ENCODE data around the gene OR10A2.

- TF ChIP-seq, protein P1, sequence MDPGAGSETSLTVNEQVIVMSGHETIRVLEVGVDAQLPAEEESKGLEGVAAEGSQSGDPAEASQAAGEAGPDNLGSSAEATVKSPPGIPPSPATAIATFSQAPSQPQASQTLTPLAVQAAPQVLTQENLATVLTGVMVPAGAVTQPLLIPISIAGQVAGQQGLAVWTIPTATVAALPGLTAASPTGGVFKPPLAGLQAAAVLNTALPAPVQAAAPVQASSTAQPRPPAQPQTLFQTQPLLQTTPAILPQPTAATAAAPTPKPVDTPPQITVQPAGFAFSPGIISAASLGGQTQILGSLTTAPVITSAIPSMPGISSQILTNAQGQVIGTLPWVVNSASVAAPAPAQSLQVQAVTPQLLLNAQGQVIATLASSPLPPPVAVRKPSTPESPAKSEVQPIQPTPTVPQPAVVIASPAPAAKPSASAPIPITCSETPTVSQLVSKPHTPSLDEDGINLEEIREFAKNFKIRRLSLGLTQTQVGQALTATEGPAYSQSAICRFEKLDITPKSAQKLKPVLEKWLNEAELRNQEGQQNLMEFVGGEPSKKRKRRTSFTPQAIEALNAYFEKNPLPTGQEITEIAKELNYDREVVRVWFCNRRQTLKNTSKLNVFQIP (CRISPR knock-in tag; IDR thresholded peaks at IDR 0.05; ENCODE audit: borderline replicate concordance, low read depth), result no peak
- TF ChIP-seq ISL1 (CRISPR knock-in tag; IDR thresholded peaks at IDR 0.05) (no peak), TOX (CRISPR knock-in tag; IDR thresholded peaks at IDR 0.05; ENCODE audit: borderline replicate concordance) (no peak), ZFP3 (CRISPR knock-in tag; IDR thresholded peaks at IDR 0.05) (no peak), CSDC2 (CRISPR knock-in tag; IDR thresholded peaks at IDR 0.05) (no peak), ARNTL (CRISPR knock-in tag; IDR thresholded peaks at IDR 0.05; ENCODE audit: borderline replicate concordance, low read depth) (no peak), PATZ1 (CRISPR knock-in tag; IDR thresholded peaks at IDR 0.05; ENCODE audit: borderline replicate concordance) (no peak), TSHZ2 (CRISPR knock-in tag; IDR thresholded peaks at IDR 0.05) (no peak), RARB (CRISPR knock-in tag; IDR thresholded peaks at IDR 0.05) (no peak), ESRRG (CRISPR knock-in tag; IDR thresholded peaks at IDR 0.05) (no peak), ZFP30 (CRISPR knock-in tag; IDR thresholded peaks at IDR 0.05) (no peak), PPARA (CRISPR knock-in tag; IDR thresholded peaks at IDR 0.05; ENCODE audit: borderline replicate concordance) (no peak), CSRNP3 (CRISPR knock-in tag; IDR thresholded peaks at IDR 0.05) (no peak)
These were observed 38.6 kb upstream of the OR10A2 start for GRCh38 chr11:6824136-6824823.
